HL-60 (cell line): Measurements from ENCODE around the gene C11orf91.

Experiments
- DNase-seq, 2 experiments: peaks; one replicate each; pipeline ENCODE4 v3.0.0-alpha.2; 2010 to 2020; ENCODE audit warnings: low read depth in 1 of 2, low spot score in 1 of 2
- H3K27ac ChIP-seq: fragments of 250-450 bp; sonication (Bioruptor Pico); replicated peaks from 2 replicates; pipeline ENCODE4 v1.5.1; 2020; ENCODE audit warnings: mild to moderate bottlenecking, moderate library complexity
- H3K27me3 ChIP-seq: fragments of 250-450 bp; sonication (Bioruptor Pico); 2 replicates; pipeline ENCODE4 v1.5.1; 2021; ENCODE audit warnings: mild to moderate bottlenecking, moderate library complexity; ENCODE audit not compliant: insufficient read depth, poor library complexity, severe bottlenecking
- H3K4me3 ChIP-seq: replicated peaks from 2 replicates; pipeline ENCODE4 v1.5.1; 2011; ENCODE audit warnings: mild to moderate bottlenecking, control low read depth, low read length; ENCODE audit not compliant: insufficient read depth
- GABPA ChIP-seq: IDR thresholded peaks from 2 replicates; pipeline ENCODE4 v1.6.1; 2012; ENCODE audit warnings: low read depth
- POLR2AphosphoS5 ChIP-seq: IDR thresholded peaks from 2 replicates; pipeline ENCODE4 v1.6.1; 2012; ENCODE audit warnings: low read depth
- SPI1 ChIP-seq: IDR thresholded peaks from 2 replicates; pipeline ENCODE4 v1.6.1; 2012; ENCODE audit warnings: low read depth, mild to moderate bottlenecking, borderline replicate concordance
- TF ChIP-seq, protein P1 (sequence below): IDR thresholded peaks from one replicate; pipeline ENCODE4 v1.5.1; 2011; ENCODE audit warnings: low read length, control low read depth, inconsistent platforms; ENCODE audit not compliant: insufficient read depth
- TF ChIP-seq, protein P2 (sequence below): IDR thresholded peaks from 2 replicates; pipeline ENCODE4 v1.6.1; 2012; ENCODE audit warnings: low read depth; ENCODE audit not compliant: insufficient replicate concordance

C11orf91 gene

DNA sequence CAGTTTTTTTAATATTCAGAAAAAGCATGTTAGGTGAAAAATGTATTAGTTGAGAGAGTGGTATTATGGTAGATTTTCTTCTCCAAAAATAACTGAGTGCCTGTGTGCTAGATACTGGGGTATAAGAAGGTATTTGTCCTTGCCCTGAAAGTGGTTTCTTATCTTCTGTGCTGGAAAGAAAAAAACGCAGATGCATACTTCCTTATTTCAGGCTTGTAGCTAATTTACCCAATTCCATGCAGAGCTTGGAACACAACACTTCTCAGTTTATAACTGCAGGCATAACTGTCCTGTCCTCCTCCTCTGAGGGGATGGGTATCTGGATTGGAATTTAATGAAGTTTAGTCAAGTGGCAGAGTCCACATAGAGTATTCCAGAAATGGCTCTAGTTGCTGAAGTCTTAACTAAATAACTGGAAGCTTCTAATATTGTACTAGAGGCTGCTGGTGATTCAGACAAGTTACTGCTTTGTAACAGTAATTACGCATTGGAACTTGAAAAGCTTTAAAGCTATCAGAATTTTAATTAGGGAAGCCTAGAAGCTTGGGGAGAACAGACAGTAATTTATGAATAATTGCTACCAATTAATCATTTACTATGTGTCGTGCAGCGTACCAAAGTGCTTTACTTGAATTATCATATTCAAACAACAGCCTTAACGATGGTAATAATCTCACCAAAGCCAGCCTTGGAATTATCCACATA is 12.7 kb upstream of the C11orf91 start:
- peak in 1 of 2 experiments; percentile 20 for DNase-seq
- Histone ChIP-seq H3K27ac (no peak overlapping the region), H3K27me3 (no peaks in the 10 kb centered on the region), H3K4me3 (no peak overlapping the region)
- TF ChIP-seq, protein P1, sequence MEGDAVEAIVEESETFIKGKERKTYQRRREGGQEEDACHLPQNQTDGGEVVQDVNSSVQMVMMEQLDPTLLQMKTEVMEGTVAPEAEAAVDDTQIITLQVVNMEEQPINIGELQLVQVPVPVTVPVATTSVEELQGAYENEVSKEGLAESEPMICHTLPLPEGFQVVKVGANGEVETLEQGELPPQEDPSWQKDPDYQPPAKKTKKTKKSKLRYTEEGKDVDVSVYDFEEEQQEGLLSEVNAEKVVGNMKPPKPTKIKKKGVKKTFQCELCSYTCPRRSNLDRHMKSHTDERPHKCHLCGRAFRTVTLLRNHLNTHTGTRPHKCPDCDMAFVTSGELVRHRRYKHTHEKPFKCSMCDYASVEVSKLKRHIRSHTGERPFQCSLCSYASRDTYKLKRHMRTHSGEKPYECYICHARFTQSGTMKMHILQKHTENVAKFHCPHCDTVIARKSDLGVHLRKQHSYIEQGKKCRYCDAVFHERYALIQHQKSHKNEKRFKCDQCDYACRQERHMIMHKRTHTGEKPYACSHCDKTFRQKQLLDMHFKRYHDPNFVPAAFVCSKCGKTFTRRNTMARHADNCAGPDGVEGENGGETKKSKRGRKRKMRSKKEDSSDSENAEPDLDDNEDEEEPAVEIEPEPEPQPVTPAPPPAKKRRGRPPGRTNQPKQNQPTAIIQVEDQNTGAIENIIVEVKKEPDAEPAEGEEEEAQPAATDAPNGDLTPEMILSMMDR = no peak
- no peak for TF ChIP-seq GABPA
- TF ChIP-seq SPI1 = no peak
- no peak for TF ChIP-seq POLR2AphosphoS5
- TF ChIP-seq, protein P2, sequence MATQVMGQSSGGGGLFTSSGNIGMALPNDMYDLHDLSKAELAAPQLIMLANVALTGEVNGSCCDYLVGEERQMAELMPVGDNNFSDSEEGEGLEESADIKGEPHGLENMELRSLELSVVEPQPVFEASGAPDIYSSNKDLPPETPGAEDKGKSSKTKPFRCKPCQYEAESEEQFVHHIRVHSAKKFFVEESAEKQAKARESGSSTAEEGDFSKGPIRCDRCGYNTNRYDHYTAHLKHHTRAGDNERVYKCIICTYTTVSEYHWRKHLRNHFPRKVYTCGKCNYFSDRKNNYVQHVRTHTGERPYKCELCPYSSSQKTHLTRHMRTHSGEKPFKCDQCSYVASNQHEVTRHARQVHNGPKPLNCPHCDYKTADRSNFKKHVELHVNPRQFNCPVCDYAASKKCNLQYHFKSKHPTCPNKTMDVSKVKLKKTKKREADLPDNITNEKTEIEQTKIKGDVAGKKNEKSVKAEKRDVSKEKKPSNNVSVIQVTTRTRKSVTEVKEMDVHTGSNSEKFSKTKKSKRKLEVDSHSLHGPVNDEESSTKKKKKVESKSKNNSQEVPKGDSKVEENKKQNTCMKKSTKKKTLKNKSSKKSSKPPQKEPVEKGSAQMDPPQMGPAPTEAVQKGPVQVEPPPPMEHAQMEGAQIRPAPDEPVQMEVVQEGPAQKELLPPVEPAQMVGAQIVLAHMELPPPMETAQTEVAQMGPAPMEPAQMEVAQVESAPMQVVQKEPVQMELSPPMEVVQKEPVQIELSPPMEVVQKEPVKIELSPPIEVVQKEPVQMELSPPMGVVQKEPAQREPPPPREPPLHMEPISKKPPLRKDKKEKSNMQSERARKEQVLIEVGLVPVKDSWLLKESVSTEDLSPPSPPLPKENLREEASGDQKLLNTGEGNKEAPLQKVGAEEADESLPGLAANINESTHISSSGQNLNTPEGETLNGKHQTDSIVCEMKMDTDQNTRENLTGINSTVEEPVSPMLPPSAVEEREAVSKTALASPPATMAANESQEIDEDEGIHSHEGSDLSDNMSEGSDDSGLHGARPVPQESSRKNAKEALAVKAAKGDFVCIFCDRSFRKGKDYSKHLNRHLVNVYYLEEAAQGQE = no peak

DNA sequence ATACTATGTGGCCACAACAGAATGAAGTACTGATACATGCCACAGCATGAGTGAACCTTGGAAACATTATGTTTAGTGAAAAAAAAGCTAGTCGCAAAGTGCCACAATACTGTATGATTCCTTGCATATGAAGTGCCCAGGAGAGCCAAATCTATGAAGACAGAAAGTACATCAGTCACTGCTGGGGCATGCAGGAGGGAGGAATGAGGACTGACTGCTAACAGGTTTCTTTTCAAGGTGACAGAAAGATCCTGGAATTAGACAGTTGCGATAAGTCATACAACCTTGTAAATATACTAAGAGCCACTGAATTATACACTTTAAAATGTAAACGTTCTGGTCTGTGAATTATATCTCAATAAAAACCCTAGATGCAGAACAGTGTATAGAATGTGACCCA is 11.8 kb upstream of the C11orf91 start:
- DNase-seq = no peak
- H3K4me3 ChIP-seq = no peak overlapping the region
- no peaks in the 10 kb centered on the region for H3K27me3 ChIP-seq
- TF ChIP-seq GABPA (no peak), POLR2AphosphoS5 (no peak), SPI1 (no peak)
- TF ChIP-seq, protein P2 = no peak
- TF ChIP-seq, protein P1 = no peak
- H3K27ac ChIP-seq = no peak overlapping the region

DNA sequence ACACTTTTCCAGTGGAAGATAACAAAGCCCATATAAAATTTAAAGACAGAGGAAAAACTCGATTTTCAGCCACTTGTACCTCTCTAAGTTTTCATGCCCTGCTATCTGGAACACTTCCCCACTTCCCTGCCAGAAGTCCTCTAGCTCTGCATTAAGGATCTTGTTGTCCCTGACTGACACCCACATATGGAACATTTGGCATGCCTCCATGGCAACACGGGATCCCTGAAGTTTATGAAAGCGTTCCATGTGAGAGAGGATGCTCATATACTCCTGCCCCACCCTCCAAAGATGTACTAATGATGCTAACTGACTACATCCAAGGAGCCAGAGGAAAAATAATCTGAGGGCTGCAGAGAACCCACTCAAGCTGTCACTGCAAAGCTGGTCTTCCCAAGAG is 8.8 kb upstream of the C11orf91 start:
- H3K27ac ChIP-seq = no peak overlapping the region
- TF ChIP-seq, protein P2 = no peak
- no peak for TF ChIP-seq POLR2AphosphoS5
- no peak for TF ChIP-seq GABPA
- no peak for TF ChIP-seq SPI1
- TF ChIP-seq, protein P1 = no peak
- no peak for DNase-seq
- H3K4me3 ChIP-seq = no peak overlapping the region
- no peaks in the 10 kb centered on the region for H3K27me3 ChIP-seq
